IMR-90 (cell line): ENCODE results near the gene C19orf47.

Experiments
- CEBPB ChIP-seq: IDR thresholded peaks from 2 replicates; pipeline ENCODE4 v1.6.1; 2012; ENCODE audit warnings: low read depth, low read length, improper control_type of control experiment
- NFE2L2 ChIP-seq: fragments of 150-350 bp; IDR thresholded peaks from 2 replicates; pipeline ENCODE4 v1.6.1; 2016; ENCODE audit warnings: low read depth, mild to moderate bottlenecking, low read length
- RAD21 ChIP-seq: IDR thresholded peaks from 2 replicates; pipeline ENCODE4 v1.6.1; 2012; ENCODE audit warnings: low read length, improper control_type of control experiment
- SMC3 ChIP-seq: fragments of 150-350 bp; IDR thresholded peaks from 2 replicates; pipeline ENCODE4 v1.6.1; 2016; ENCODE audit warnings: low read depth, mild to moderate bottlenecking, antibody characterized with exemption, low read length, moderate library complexity
- TF ChIP-seq, protein P1 (sequence below): conservative IDR thresholded peaks from 2 replicates; pipeline ENCODE4 v1.5.1; 2012; ENCODE audit warnings: mild to moderate bottlenecking, low read depth, low read length, improper control_type of control experiment

DNA sequence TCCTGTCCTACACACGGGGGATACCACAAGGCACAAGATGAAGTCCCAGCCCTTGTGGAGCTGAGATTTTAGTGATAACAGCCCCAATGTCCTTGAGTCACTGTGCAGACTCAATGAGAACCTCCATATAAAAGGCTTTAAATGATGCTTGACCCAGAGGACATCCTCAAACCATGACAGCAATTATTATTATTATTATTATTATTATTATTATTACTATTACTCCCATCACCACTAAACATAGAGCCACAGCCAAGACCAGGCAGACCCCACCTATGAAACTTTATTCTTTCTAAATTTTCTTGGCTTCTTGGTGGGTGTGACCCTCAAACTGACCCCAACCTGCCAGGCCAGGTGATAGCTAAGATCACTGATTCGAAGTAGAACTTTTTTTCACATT, 11.1 kb downstream of the C19orf47 start:
- TF ChIP-seq CEBPB = no peak
- no peak for TF ChIP-seq NFE2L2
- TF ChIP-seq SMC3 = no peak
- TF ChIP-seq, protein P1, sequence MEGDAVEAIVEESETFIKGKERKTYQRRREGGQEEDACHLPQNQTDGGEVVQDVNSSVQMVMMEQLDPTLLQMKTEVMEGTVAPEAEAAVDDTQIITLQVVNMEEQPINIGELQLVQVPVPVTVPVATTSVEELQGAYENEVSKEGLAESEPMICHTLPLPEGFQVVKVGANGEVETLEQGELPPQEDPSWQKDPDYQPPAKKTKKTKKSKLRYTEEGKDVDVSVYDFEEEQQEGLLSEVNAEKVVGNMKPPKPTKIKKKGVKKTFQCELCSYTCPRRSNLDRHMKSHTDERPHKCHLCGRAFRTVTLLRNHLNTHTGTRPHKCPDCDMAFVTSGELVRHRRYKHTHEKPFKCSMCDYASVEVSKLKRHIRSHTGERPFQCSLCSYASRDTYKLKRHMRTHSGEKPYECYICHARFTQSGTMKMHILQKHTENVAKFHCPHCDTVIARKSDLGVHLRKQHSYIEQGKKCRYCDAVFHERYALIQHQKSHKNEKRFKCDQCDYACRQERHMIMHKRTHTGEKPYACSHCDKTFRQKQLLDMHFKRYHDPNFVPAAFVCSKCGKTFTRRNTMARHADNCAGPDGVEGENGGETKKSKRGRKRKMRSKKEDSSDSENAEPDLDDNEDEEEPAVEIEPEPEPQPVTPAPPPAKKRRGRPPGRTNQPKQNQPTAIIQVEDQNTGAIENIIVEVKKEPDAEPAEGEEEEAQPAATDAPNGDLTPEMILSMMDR = no peak
- TF ChIP-seq RAD21 = no peak
